HEK293 (cell line): ENCODE measurements around the gene ATP5F1B.

Experiments used
- ELK4 ChIP-seq: IDR thresholded peaks from 2 replicates; pipeline ENCODE4 v1.6.1; 2011; ENCODE audit warnings: mild to moderate bottlenecking, low read depth, low read length, borderline replicate concordance
- HOXC10 ChIP-seq: sonication (generic); formaldehyde crosslinking; IDR thresholded peaks from 2 replicates; pipeline ENCODE4 v1.8.1; 2023; ENCODE audit warnings: mild to moderate bottlenecking, missing genetic modification reagents
- IKZF3 ChIP-seq: fragments of 450-650 bp; IDR thresholded peaks from 2 replicates; pipeline ENCODE4 v1.5.0; 2018; ENCODE audit warnings: missing biosample characterization, mild to moderate bottlenecking, missing genetic modification characterization, moderate library complexity
- KLF10 ChIP-seq: fragments of 450-650 bp; IDR thresholded peaks from 2 replicates; pipeline ENCODE4 v1.5.1; 2018; ENCODE audit warnings: missing biosample characterization, mild to moderate bottlenecking, missing genetic modification characterization
- MZF1 ChIP-seq: fragments of 450-650 bp; formaldehyde crosslinking; IDR thresholded peaks from 2 replicates; pipeline ENCODE4 v1.5.1; 2017; ENCODE audit warnings: missing biosample characterization, missing genetic modification characterization, borderline replicate concordance
- OVOL3 ChIP-seq: fragments of 450-650 bp; formaldehyde crosslinking; IDR thresholded peaks from 2 replicates; pipeline ENCODE4 v1.5.1; 2016; ENCODE audit warnings: missing biosample characterization, missing genetic modification characterization
- ZBTB20 ChIP-seq: fragments of 450-650 bp; formaldehyde crosslinking; IDR thresholded peaks from 2 replicates; pipeline ENCODE4 v1.5.1; 2016; ENCODE audit warnings: missing biosample characterization, missing genetic modification characterization
- ZNF121 ChIP-seq: fragments of 450-650 bp; formaldehyde crosslinking; IDR thresholded peaks from 2 replicates; pipeline ENCODE4 v1.5.1; 2016; ENCODE audit warnings: missing biosample characterization, missing genetic modification characterization
- ZNF138 ChIP-seq: fragments of 450-650 bp; formaldehyde crosslinking; IDR thresholded peaks from 2 replicates; pipeline ENCODE4 v1.5.1; 2016; ENCODE audit warnings: missing biosample characterization, missing genetic modification characterization, borderline replicate concordance
- ZNF148 ChIP-seq: fragments of 450-650 bp; formaldehyde crosslinking; IDR thresholded peaks from 2 replicates; pipeline ENCODE4 v1.5.0; 2017; ENCODE audit warnings: missing biosample characterization, missing genetic modification characterization, borderline replicate concordance
- ZNF2 ChIP-seq: fragments of 450-650 bp; formaldehyde crosslinking; IDR thresholded peaks from 2 replicates; pipeline ENCODE4 v1.5.1; 2016; ENCODE audit warnings: missing biosample characterization, missing genetic modification characterization
- ZNF274 ChIP-seq, 2 experiments: fragments of 200-500 bp in 1 of 2; fragments of 450-650 bp in 1 of 2; sonication (Bioruptor generic) in 1 of 2; formaldehyde crosslinking in 1 of 2; IDR thresholded peaks; 2 replicates each; pipeline versions ENCODE4 v1.5.1 to v1.6.1; 2014 to 2016; ENCODE audit warnings: borderline replicate concordance in 1 of 2, inconsistent platforms in 1 of 2, low read length in 1 of 2, missing biosample characterization in 1 of 2, missing genetic modification characterization in 1 of 2
- ZNF280C ChIP-seq: fragments of 450-650 bp; formaldehyde crosslinking; IDR thresholded peaks from 2 replicates; pipeline ENCODE4 v1.5.1; 2016; ENCODE audit warnings: missing biosample characterization, missing genetic modification characterization
- ZNF280D ChIP-seq: fragments of 450-650 bp; formaldehyde crosslinking; IDR thresholded peaks from 2 replicates; pipeline ENCODE4 v1.5.1; 2016; ENCODE audit warnings: missing biosample characterization, missing genetic modification characterization
- ZNF37A ChIP-seq: fragments of 450-650 bp; IDR thresholded peaks from 2 replicates; pipeline ENCODE4 v1.5.1; 2018; ENCODE audit warnings: missing biosample characterization, missing genetic modification characterization
- ZNF391 ChIP-seq: fragments of 450-650 bp; formaldehyde crosslinking; IDR thresholded peaks from 2 replicates; pipeline ENCODE4 v1.5.1; 2016; ENCODE audit warnings: low read depth, missing biosample characterization, missing genetic modification characterization, borderline replicate concordance
- ZNF398 ChIP-seq: fragments of 450-650 bp; formaldehyde crosslinking; IDR thresholded peaks from 2 replicates; pipeline ENCODE4 v1.5.1; 2017; ENCODE audit warnings: missing biosample characterization, missing genetic modification characterization
- ZNF404 ChIP-seq: fragments of 450-650 bp; formaldehyde crosslinking; IDR thresholded peaks from 2 replicates; pipeline ENCODE4 v1.5.1; 2017; ENCODE audit warnings: missing biosample characterization, missing genetic modification characterization
- ZNF416 ChIP-seq: fragments of 450-650 bp; formaldehyde crosslinking; IDR thresholded peaks from 2 replicates; pipeline ENCODE4 v1.5.1; 2016; ENCODE audit warnings: missing biosample characterization, missing genetic modification characterization
- ZNF426 ChIP-seq: fragments of 450-650 bp; formaldehyde crosslinking; IDR thresholded peaks from 2 replicates; pipeline ENCODE4 v1.5.1; 2017; ENCODE audit warnings: missing biosample characterization, missing genetic modification characterization, mild to moderate bottlenecking, inconsistent platforms, moderate library complexity
- ZNF596 ChIP-seq: fragments of 450-650 bp; IDR thresholded peaks from 2 replicates; pipeline ENCODE4 v1.5.0; 2018; ENCODE audit warnings: missing biosample characterization, mild to moderate bottlenecking, missing genetic modification characterization, moderate library complexity
- ZNF701 ChIP-seq: fragments of 450-650 bp; formaldehyde crosslinking; IDR thresholded peaks from 2 replicates; pipeline ENCODE4 v1.5.1; 2016; ENCODE audit warnings: missing biosample characterization, missing genetic modification characterization
- ZNF747 ChIP-seq: fragments of 450-650 bp; formaldehyde crosslinking; IDR thresholded peaks from 2 replicates; pipeline ENCODE4 v1.5.1; 2016; ENCODE audit warnings: missing biosample characterization, missing genetic modification characterization
- ZNF768 ChIP-seq: fragments of 450-650 bp; formaldehyde crosslinking; IDR thresholded peaks from 2 replicates; pipeline ENCODE4 v1.5.1; 2018; ENCODE audit warnings: missing biosample characterization, mild to moderate bottlenecking, missing genetic modification characterization
- ZNF837 ChIP-seq: fragments of 450-650 bp; formaldehyde crosslinking; IDR thresholded peaks from 2 replicates; pipeline ENCODE4 v1.5.1; 2016; ENCODE audit warnings: missing biosample characterization, missing genetic modification characterization
- ZSCAN16 ChIP-seq: fragments of 450-650 bp; formaldehyde crosslinking; IDR thresholded peaks from 2 replicates; pipeline ENCODE4 v1.5.1; 2016; ENCODE audit warnings: missing biosample characterization, missing genetic modification characterization
- ZSCAN23 ChIP-seq: fragments of 450-650 bp; formaldehyde crosslinking; IDR thresholded peaks from 2 replicates; pipeline ENCODE4 v1.5.1; 2016; ENCODE audit warnings: missing biosample characterization, missing genetic modification characterization

The ATP5F1B gene

GRCh38 chr12:56636675-56637540, 8.9 kb downstream of the ATP5F1B start (continued):
- no peak for TF ChIP-seq ZNF747 (tag by site-specific recombination)
- TF ChIP-seq ZNF274 (IDR thresholded peaks at IDR 0.05; ENCODE audit: low read length): no peak
- TF ChIP-seq ZNF274 (tag by site-specific recombination; IDR thresholded peaks at IDR 0.05; ENCODE audit: borderline replicate concordance): no peak
- TF ChIP-seq IKZF3 (tag by site-specific recombination): peak; percentile 97
- TF ChIP-seq HOXC10 (CRISPR knock-in tag): no peak
- peak; percentile 23; the same call in 1 of the 2 replicates for TF ChIP-seq MZF1
- no peak for TF ChIP-seq ZSCAN23
- TF ChIP-seq ZSCAN16 (tag by site-specific recombination): peak; percentile 39; the same call in 1 of the 2 replicates
- no peak for TF ChIP-seq ZNF404 (tag by site-specific recombination)
- no peak for TF ChIP-seq ELK4
- TF ChIP-seq ZNF280D (tag by site-specific recombination): no peak
- TF ChIP-seq ZNF391 (tag by site-specific recombination): peak; percentile 16; the same call in 1 of the 2 replicates
- TF ChIP-seq ZNF148 (tag by site-specific recombination): no peak
- TF ChIP-seq ZNF280C: no peak
- no peak for TF ChIP-seq ZNF837
- peak; percentile 33; the same call in 1 of the 2 replicates for TF ChIP-seq ZNF398 (tag by site-specific recombination)
- peak; percentile 95 for TF ChIP-seq KLF10 (tag by site-specific recombination)
- no peak for TF ChIP-seq OVOL3 (tag by site-specific recombination)
- peak; percentile 82 for TF ChIP-seq ZNF37A
- no peak for TF ChIP-seq ZNF701 (tag by site-specific recombination)
- no peak for TF ChIP-seq ZNF138 (tag by site-specific recombination)
- no peak for TF ChIP-seq ZNF416
- TF ChIP-seq ZNF2 (tag by site-specific recombination): no peak
- TF ChIP-seq ZNF768 (tag by site-specific recombination): no peak
- TF ChIP-seq ZNF426 (tag by site-specific recombination): no peak
- no peak for TF ChIP-seq ZBTB20 (tag by site-specific recombination)
- TF ChIP-seq ZNF596: 0 out of 2 replicates have a peak, but pooled peaks have one; percentile 48
- no peak for TF ChIP-seq ZNF121 (tag by site-specific recombination)
